ENCODE measurements around the gene PKD1. TPM values are rescaled to one million over a fixed set of nuclear protein-coding genes. Genes with fewer than 3 reads are reported as not detected.

The PKD1 gene
- total and polyA plus RNA-seq, 2 of the 13 experiments (the other 11 are each of a cell fraction or from before 2014, with no cell fraction given) = 22.1 to 23.0 TPM

DNA sequence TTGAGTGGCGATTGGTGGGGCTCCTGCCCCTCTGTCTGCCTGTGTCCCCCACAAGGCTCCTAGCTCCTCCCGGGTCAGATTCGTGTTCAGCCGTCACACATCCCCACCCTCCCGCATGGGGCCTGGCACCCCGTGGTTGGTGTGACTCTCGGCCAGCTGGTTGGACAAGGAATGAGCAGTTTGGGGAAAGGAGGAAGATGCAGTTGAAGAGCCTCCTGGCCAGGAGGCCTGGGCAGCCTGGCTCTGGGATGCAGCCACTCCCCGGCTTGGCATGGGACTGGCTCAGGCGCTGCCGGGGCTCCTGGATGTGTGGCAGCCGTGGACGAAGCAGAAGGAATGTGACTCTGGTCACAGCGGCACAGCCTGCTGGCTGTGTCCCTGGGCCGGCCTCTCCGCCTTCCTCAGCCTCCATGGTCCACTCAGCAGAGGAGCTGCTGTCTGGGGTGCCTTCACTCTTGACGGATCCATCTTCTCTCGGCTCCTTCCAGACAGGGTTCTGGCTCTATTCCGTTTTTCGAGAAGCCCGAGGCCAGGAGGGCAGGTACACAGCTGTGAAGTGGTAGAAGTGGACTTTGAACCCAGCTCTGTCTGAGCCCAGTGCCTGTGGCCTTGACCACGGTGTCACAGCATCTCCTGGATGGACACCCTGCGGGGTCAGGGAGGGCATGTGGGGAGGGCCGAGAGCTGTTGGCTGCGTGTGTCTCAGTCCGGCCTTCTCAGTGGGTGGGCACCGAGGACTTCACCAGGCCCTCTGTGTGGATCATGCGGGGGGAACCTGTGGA is 22.0 kb upstream of the PKD1 start (continued):
- TF ChIP-seq CENPX (CRISPR knock-in tag; IDR thresholded peaks at IDR 0.05) = no peak
- peak; percentile 95 for TF ChIP-seq HDAC2 (CRISPR knock-in tag; IDR thresholded peaks at IDR 0.05)
- TF ChIP-seq HMG20B (CRISPR knock-in tag; conservative IDR thresholded peaks at IDR 0.05) = 0 out of 2 replicates have a peak, but pooled peaks have one; percentile 37
- TF ChIP-seq ZNF383 (CRISPR knock-in tag; IDR thresholded peaks at IDR 0.05; ENCODE audit: borderline replicate concordance) = no peak
- peak; percentile 97 to 100 for TF ChIP-seq NR2F1 (CRISPR knock-in tag; IDR thresholded peaks at IDR 0.05)
- TF ChIP-seq CCAR2 (optimal IDR thresholded peaks at IDR 0.05; ENCODE audit: low read depth, low read length) = no peak
- TF ChIP-seq ZNF34 (CRISPR knock-in tag; IDR thresholded peaks at IDR 0.05; ENCODE audit: borderline replicate concordance) = no peak
- TF ChIP-seq CEBPG (CRISPR knock-in tag; IDR thresholded peaks at IDR 0.05) = 0 out of 2 replicates have a peak, but pooled peaks have one; percentile 15
- no peak for TF ChIP-seq GTF3A (CRISPR knock-in tag; conservative IDR thresholded peaks at IDR 0.05)
- TF ChIP-seq, protein P1, sequence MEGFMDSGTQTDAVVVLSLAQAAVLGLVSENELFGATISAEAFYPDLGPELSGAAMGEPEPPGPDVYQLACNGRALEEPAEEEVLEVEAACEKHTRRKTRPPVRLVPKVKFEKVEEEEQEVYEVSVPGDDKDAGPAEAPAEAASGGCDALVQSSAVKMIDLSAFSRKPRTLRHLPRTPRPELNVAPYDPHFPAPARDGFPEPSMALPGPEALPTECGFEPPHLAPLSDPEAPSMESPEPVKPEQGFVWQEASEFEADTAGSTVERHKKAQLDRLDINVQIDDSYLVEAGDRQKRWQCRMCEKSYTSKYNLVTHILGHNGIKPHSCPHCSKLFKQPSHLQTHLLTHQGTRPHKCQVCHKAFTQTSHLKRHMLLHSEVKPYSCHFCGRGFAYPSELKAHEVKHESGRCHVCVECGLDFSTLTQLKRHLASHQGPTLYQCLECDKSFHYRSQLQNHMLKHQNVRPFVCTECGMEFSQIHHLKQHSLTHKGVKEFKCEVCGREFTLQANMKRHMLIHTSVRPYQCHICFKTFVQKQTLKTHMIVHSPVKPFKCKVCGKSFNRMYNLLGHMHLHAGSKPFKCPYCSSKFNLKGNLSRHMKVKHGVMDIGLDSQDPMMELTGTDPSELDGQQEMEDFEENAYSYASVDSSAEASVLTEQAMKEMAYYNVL (CRISPR knock-in tag; IDR thresholded peaks at IDR 0.05; ENCODE audit: borderline replicate concordance) = peak; percentile 62; the same call in 1 of the 2 replicates
- TF ChIP-seq, protein P2, sequence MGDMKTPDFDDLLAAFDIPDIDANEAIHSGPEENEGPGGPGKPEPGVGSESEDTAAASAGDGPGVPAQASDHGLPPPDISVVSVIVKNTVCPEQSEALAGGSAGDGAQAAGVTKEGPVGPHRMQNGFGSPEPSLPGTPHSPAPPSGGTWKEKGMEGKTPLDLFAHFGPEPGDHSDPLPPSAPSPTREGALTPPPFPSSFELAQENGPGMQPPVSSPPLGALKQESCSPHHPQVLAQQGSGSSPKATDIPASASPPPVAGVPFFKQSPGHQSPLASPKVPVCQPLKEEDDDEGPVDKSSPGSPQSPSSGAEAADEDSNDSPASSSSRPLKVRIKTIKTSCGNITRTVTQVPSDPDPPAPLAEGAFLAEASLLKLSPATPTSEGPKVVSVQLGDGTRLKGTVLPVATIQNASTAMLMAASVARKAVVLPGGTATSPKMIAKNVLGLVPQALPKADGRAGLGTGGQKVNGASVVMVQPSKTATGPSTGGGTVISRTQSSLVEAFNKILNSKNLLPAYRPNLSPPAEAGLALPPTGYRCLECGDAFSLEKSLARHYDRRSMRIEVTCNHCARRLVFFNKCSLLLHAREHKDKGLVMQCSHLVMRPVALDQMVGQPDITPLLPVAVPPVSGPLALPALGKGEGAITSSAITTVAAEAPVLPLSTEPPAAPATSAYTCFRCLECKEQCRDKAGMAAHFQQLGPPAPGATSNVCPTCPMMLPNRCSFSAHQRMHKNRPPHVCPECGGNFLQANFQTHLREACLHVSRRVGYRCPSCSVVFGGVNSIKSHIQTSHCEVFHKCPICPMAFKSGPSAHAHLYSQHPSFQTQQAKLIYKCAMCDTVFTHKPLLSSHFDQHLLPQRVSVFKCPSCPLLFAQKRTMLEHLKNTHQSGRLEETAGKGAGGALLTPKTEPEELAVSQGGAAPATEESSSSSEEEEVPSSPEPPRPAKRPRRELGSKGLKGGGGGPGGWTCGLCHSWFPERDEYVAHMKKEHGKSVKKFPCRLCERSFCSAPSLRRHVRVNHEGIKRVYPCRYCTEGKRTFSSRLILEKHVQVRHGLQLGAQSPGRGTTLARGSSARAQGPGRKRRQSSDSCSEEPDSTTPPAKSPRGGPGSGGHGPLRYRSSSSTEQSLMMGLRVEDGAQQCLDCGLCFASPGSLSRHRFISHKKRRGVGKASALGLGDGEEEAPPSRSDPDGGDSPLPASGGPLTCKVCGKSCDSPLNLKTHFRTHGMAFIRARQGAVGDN (CRISPR knock-in tag; IDR thresholded peaks at IDR 0.05) = peak; percentile 92
- TF ChIP-seq TMF1 (CRISPR knock-in tag; IDR thresholded peaks at IDR 0.05; ENCODE audit: low read depth) = 0 out of 2 replicates have a peak, but pooled peaks have one; percentile 73
- TF ChIP-seq ZNF570 (CRISPR knock-in tag; IDR thresholded peaks at IDR 0.05; ENCODE audit: borderline replicate concordance) = no peak
- no peak for TF ChIP-seq SMARCE1 (IDR thresholded peaks at IDR 0.05; ENCODE audit: borderline replicate concordance)
- TF ChIP-seq ZFP90 (CRISPR knock-in tag; IDR thresholded peaks at IDR 0.05; ENCODE audit: borderline replicate concordance) = 0 out of 2 replicates have a peak, but pooled peaks have one; percentile 30
- TF ChIP-seq, protein P3, sequence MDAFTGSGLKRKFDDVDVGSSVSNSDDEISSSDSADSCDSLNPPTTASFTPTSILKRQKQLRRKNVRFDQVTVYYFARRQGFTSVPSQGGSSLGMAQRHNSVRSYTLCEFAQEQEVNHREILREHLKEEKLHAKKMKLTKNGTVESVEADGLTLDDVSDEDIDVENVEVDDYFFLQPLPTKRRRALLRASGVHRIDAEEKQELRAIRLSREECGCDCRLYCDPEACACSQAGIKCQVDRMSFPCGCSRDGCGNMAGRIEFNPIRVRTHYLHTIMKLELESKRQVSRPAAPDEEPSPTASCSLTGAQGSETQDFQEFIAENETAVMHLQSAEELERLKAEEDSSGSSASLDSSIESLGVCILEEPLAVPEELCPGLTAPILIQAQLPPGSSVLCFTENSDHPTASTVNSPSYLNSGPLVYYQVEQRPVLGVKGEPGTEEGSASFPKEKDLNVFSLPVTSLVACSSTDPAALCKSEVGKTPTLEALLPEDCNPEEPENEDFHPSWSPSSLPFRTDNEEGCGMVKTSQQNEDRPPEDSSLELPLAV (CRISPR knock-in tag; conservative IDR thresholded peaks at IDR 0.05; ENCODE audit: low read depth) = no peak
- TF ChIP-seq, protein P4, sequence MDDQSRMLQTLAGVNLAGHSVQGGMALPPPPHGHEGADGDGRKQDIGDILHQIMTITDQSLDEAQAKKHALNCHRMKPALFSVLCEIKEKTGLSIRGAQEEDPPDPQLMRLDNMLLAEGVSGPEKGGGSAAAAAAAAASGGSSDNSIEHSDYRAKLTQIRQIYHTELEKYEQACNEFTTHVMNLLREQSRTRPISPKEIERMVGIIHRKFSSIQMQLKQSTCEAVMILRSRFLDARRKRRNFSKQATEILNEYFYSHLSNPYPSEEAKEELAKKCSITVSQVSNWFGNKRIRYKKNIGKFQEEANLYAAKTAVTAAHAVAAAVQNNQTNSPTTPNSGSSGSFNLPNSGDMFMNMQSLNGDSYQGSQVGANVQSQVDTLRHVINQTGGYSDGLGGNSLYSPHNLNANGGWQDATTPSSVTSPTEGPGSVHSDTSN (CRISPR knock-in tag; IDR thresholded peaks at IDR 0.05; ENCODE audit: borderline replicate concordance) = no peak
- TF ChIP-seq DMAP1 (CRISPR knock-in tag; IDR thresholded peaks at IDR 0.05) = peak; percentile 55; the same call in 1 of the 2 replicates
